Fibroblast of the aortic adventitia (primary cell): Measurements from ENCODE around the gene USP6. TPM values are rescaled to one million over a fixed set of nuclear protein-coding genes. Genes with fewer than 3 reads are reported as not detected.
"Not testable (repeated sequence)": the region's sequence is repeated elsewhere in the genome, so short reads cannot be mapped to it uniquely, and the experiment has no call there.

Experiments used
- DNase-seq: peaks from one replicate; pipeline ENCODE4 v3.0.0-alpha.2; 2010; ENCODE audit warnings: low read depth
- H3K4me3 ChIP-seq: 2 replicates; pipeline ENCODE4 v1.5.1; 2011; ENCODE audit warnings: low read depth, mild to moderate bottlenecking, control low read depth, low read length, moderate library complexity
- CTCF ChIP-seq: IDR thresholded peaks from 2 replicates; pipeline ENCODE4 v1.5.1; 2011; ENCODE audit warnings: mild to moderate bottlenecking, low read length, control low read depth, inconsistent platforms; ENCODE audit not compliant: insufficient read depth
- total RNA-seq: library from RNA; depleted of rRNA; stranded (reverse); fragments of >200 nt; gene quantifications from 2 replicates; pipeline ENCODE4 v1.2.3, GENCODE V29; 2012; ENCODE audit warnings: low replicate concordance

Gene USP6
- total RNA-seq: not detected in 2 replicates

GRCh38 chr17:5115673-5116651, at the start of gene USP6:
Gene USP6 (plus strand): TSS chr17:5116032. CDS start chr17:5130368, 14,336 bp downstream.
- no peak within 1 kb of the TSS for H3K4me3 ChIP-seq
- DNase-seq: no peak
- TF ChIP-seq CTCF: no peak

- H3K4me3 ChIP-seq: no peak overlapping the region
- peak; percentile 23 for DNase-seq
- TF ChIP-seq CTCF: no peak
These were observed 47.6 kb upstream of the USP6 start for GRCh38 chr17:5068236-5068635.

- H3K4me3 ChIP-seq: no peak overlapping the region
- no peak for DNase-seq
- no peak for TF ChIP-seq CTCF
These were observed 46.1 kb upstream of the USP6 start for GRCh38 chr17:5069724-5070123.

- DNase-seq, H3K4me3 ChIP-seq: not testable (repeated sequence)
These were observed 40.4 kb upstream of the USP6 start for GRCh38 chr17:5075472-5075871.

- H3K4me3 ChIP-seq, DNase-seq: not testable (repeated sequence)
These were observed 38.6 kb upstream of the USP6 start for GRCh38 chr17:5077275-5077674.

- H3K4me3 ChIP-seq: peak overlapping the region; percentile 77
- no peak for TF ChIP-seq CTCF
- DNase-seq: no peak
These were observed 38.1 kb upstream of the USP6 start for GRCh38 chr17:5077781-5078105.

GRCh38 chr17:5078106-5079028, 37.5 kb upstream of the USP6 start, which contains the start of gene ZFP3:
Gene ZFP3 (plus strand): TSS chr17:5078467. CDS start chr17:5091505, 13,038 bp downstream.
- no peak for TF ChIP-seq CTCF
- H3K4me3 ChIP-seq: peak within 1 kb of the TSS; percentile 77
- peak; percentile 83 for DNase-seq
